Measurements from ENCODE around the gene DRAP1. TPM values are rescaled to one million over a fixed set of nuclear protein-coding genes. Genes with fewer than 3 reads are reported as not detected.

The DRAP1 gene
- total RNA-seq, 2 donors from 2014 or later, result 53.4 to 91.5 TPM

DNA sequence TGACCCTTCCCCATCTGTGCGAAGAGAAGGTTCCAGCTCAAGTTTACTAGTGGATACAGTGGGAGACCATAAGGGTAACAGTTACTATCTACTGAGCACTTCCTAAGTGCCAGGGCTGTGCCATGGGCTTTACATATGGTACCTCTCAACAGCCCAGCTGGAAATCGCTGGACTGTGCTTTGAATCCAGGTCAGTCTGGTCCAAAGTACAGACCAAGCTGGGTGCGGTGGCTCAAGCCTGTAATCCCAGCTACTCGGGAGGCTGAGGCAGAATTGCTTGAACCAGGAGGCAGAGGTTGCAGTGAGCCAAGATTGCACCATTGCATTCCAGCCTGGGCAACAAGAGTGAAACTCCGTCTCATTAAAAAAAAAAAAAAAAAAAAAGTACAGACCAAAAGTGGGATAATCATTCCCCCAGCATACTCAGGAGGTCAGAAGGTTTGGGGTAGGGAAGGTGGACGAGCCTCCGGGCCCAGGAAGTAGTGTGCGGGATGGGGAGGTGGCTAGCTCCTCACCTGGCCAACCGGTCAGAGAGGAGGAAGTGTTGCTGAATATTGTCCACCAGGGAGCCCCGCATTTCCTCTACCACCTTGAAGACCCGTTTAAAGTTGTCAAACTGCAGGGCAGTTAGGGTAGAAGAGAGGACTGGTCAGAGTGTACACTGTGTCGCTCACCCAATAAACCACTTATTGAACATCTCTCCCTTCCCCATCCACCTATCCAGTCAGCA is 33.3 kb upstream of the DRAP1 start:
- intact Hi-C loops (cut with DNase I), result loop anchor here (5.0 kb wide), 1 partner anchor 101 kb away; no protein-coding TSS in a partner anchor
- no peak overlapping the region for H3K27ac ChIP-seq
- DNase-seq, result no peak
- peaks cover 5% of the 10 kb centered on the region for H3K4me1 ChIP-seq
- no peak overlapping the region for H3K9ac ChIP-seq (ENCODE audit: low read depth in 2 of 2, low read length in 2 of 2)
- H3K36me3 ChIP-seq, result peaks cover 7% of the 10 kb centered on the region
- TF ChIP-seq, protein P1, sequence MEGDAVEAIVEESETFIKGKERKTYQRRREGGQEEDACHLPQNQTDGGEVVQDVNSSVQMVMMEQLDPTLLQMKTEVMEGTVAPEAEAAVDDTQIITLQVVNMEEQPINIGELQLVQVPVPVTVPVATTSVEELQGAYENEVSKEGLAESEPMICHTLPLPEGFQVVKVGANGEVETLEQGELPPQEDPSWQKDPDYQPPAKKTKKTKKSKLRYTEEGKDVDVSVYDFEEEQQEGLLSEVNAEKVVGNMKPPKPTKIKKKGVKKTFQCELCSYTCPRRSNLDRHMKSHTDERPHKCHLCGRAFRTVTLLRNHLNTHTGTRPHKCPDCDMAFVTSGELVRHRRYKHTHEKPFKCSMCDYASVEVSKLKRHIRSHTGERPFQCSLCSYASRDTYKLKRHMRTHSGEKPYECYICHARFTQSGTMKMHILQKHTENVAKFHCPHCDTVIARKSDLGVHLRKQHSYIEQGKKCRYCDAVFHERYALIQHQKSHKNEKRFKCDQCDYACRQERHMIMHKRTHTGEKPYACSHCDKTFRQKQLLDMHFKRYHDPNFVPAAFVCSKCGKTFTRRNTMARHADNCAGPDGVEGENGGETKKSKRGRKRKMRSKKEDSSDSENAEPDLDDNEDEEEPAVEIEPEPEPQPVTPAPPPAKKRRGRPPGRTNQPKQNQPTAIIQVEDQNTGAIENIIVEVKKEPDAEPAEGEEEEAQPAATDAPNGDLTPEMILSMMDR (IDR thresholded peaks at IDR 0.05), result no peak
- H3K27me3 ChIP-seq, result no peaks in the 10 kb centered on the region
- H3K4me3 ChIP-seq, result no peak overlapping the region
- H3K9me3 ChIP-seq, result no peaks in the 10 kb centered on the region

DNA sequence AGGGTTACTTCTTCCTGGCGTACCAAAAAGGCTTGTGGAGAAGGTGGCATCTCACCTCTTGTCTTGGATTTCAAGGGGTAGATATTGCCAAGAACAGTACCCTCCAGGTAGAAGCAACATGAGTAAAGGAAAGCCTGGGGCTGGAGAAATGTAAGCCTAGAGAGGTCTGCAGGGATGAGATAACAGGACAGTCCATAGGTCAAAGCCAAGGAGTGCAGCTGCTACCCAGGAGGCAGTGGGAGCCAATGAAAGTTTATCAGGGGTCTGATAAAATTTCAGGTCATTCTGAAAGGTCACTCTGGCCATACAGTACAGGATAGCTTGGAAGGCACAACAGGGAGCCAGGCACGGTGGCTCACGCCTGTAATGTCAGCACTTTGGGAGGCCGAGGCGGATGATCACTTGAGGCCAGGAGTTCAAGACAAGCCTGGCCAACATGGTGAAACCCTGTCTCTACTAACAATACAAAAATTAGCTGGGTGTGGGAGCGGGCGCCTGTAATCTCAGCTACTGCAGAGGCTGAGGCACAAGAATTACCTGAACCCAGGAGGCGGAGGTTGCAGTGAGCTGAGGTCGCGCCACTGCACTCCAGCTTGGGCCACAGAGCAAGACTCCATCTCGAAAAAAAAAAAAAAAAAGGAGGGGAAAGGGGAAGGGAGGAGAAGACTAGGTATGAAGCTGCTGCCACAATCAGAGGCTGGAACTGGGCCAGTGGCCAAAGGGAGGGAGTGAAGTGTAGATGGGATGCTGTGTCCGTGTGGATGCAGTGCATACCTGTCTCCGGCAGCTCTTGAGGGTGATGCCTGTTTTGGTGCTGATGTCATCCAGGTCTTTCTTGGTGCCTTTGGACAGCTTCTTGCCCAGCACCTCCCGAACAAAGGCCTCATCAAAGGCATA is 32.2 kb upstream of the DRAP1 start:
- no peaks in the 10 kb centered on the region for H3K9me3 ChIP-seq
- intact Hi-C loops (cut with DNase I), result loop anchor here (5.0 kb wide), 1 partner anchor 100 kb away; no protein-coding TSS in a partner anchor
- TF ChIP-seq, protein P1 (IDR thresholded peaks at IDR 0.05), result no peak
- peak overlapping the region; percentile 76 for H3K4me3 ChIP-seq
- peaks cover 5% of the 10 kb centered on the region for H3K4me1 ChIP-seq
- H3K27ac ChIP-seq, result peak overlapping the region; percentile 93
- H3K9ac ChIP-seq (ENCODE audit: low read depth in 2 of 2, low read length in 2 of 2), result peak overlapping the region; percentile 75 to 91
- peaks cover 7% of the 10 kb centered on the region for H3K36me3 ChIP-seq
- H3K27me3 ChIP-seq, result no peaks in the 10 kb centered on the region
- no peak for DNase-seq

DNA sequence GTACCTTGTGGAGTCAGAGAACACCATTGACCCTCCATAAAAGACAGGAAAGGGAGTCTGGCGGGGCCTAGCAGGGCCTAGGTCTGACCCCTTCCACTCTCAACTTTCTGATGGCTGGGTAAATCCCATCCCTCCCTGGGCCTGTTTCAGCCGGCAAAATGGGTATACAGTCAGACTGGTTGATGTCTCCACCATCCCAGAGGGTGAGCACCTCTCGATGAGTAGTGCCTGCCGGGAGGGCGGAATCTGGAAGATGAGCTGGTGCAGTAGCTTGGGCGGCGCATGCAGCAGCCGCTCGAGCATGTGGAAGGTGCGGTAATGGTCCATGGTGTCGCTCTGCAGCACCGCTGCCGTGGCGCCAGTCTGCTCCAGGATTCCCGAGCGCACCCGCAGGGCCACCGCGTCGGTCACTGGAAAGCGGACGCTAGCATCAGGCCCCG is 31.5 kb upstream of the DRAP1 start:
- TF ChIP-seq, protein P1 (IDR thresholded peaks at IDR 0.05), result no peak
- H3K9ac ChIP-seq (ENCODE audit: low read depth in 2 of 2, low read length in 2 of 2), result peak overlapping the region; percentile 75 to 91
- DNase-seq, result no peak
- H3K27me3 ChIP-seq, result no peaks in the 10 kb centered on the region
- H3K4me1 ChIP-seq, result peaks cover 5% of the 10 kb centered on the region
- H3K4me3 ChIP-seq, result peak overlapping the region; percentile 76
- intact Hi-C loops (cut with DNase I), result loop anchor here (5.0 kb wide), 1 partner anchor 100 kb away; no protein-coding TSS in a partner anchor
- H3K36me3 ChIP-seq, result peaks cover 7% of the 10 kb centered on the region
- peak overlapping the region; percentile 93 for H3K27ac ChIP-seq
- no peaks in the 10 kb centered on the region for H3K9me3 ChIP-seq

DNA sequence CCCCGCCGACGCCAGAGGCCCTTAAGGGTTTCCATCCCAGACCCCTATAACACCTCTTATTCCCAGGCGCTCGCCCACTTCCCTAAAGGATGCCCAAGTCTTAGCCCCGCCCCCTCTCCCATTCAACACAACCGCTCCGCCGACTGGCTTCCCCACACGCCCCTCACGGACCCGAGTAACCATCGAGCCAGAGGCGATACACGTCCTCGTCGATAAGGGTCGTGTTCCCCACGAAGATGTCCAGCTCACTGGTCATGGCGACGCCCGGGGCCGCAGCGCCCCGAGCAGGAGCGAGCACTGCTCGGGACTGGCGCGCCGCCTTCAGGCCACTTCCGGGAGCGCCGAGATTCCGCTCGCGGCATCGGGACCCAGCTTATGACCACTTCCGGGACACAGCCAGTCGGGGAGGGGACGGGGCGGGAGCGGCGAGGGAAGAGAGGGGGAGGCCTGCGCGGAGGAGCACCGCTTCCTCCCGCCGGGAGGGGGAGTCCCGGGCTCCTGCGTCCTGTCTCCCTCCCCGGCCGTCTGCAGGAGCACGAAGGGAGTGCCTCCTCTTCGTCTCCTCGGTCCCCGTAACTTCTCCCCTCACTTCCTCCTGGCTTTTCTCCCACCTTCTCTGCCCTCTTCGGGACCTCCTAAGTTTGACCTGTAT is 30.9 kb upstream of the DRAP1 start, which contains the start of gene FIBP:
Gene FIBP, minus strand, starts transcription at position 309 of the 652 bp plus-strand sequence. Its CDS starts 53 bp downstream, at position 256.
- H3K36me3 ChIP-seq, result peaks cover 7% of the 10 kb centered on the region
- TF ChIP-seq, protein P1 (IDR thresholded peaks at IDR 0.05), result peak; percentile 79
- peak within 1 kb of the TSS; percentile 93 for H3K27ac ChIP-seq
- peak within 1 kb of the TSS; percentile 76 to 91 for H3K9ac ChIP-seq (ENCODE audit: low read depth in 2 of 2, low read length in 2 of 2)
- H3K4me3 ChIP-seq, result peak within 1 kb of the TSS; percentile 76
- H3K4me1 ChIP-seq, result peaks cover 5% of the 10 kb centered on the region
- H3K9me3 ChIP-seq, result no peaks in the 10 kb centered on the region
- peak; percentile 99 for DNase-seq
- no peaks in the 10 kb centered on the region for H3K27me3 ChIP-seq
- intact Hi-C loops (cut with DNase I), result loop anchor here (5.0 kb wide), 1 partner anchor 99 kb away; no protein-coding TSS in a partner anchor

Data from colonic mucosa (tissue), 4 donors.